B cell (primary cell): ENCODE measurements around the gene DPH6. TPM values are rescaled to one million over a fixed set of nuclear protein-coding genes. Genes with fewer than 3 reads are reported as not detected.

Source experiments
- ATAC-seq: fragments of 200-7000 bp; cut with Tn5 transposase; one replicate; pipeline ENCODE4 v1.10.0; 2021; ENCODE audit warnings: low read depth, mild to moderate bottlenecking, moderate number of reproducible peaks, moderate library complexity
- CTCF ChIA-PET: fragments of 350-600 bp; sonication (Branson Sonifier 250); formaldehyde crosslinking; loops from one replicate; lab custom pipeline; 2021; ENCODE audit warnings: antibody characterized with exemption, inconsistent platforms; lab: Charles Lee
- POLR2A ChIA-PET: fragments of 350-600 bp; sonication (Branson Sonifier 250); formaldehyde crosslinking; loops from one replicate; lab custom pipeline; 2021; ENCODE audit warnings: antibody characterized with exemption; lab: Charles Lee
- DNase-seq: peaks from one replicate; pipeline ENCODE4 v3.0.0; 2013
- H2AFZ ChIP-seq: 2 replicates; pipeline ENCODE4 v1.6.1; 2012; ENCODE audit warnings: mild to moderate bottlenecking, low read depth, low read length; ENCODE audit not compliant: insufficient read depth, poor library complexity, severe bottlenecking
- H3K27ac ChIP-seq, 2 donors: 1 replicate in 1 of 2; 2 replicates in 1 of 2; pipeline ENCODE4 v1.5.1; 2012 to 2013; ENCODE audit warnings: low read length in 2 of 2, mild to moderate bottlenecking in 2 of 2, moderate library complexity in 1 of 2
- H3K27me3 ChIP-seq, 4 experiments: fragments of 200-600 bp in 1 of 4; sonication (generic) in 1 of 4; replicated peaks in 1 of 4; 1 replicate in 2 of 4; 2 replicates in 2 of 4; pipeline versions ENCODE4 v1.6.1 to v1.7.0; 2013 to 2016; ENCODE audit warnings: low read length in 3 of 4, mild to moderate bottlenecking in 2 of 4, mixed read lengths in 1 of 4, moderate library complexity in 1 of 4; ENCODE audit not compliant: insufficient read depth in 4 of 4, control insufficient read depth in 3 of 4; ENCODE audit errors: control extremely low read depth in 1 of 4
- H3K36me3 ChIP-seq, 2 experiments: replicated peaks in 1 of 2; 1 replicate in 1 of 2; 2 replicates in 1 of 2; pipeline versions ENCODE4 v1.6.1 to v1.7.1; 2013; ENCODE audit warnings: low read length in 1 of 2; ENCODE audit not compliant: insufficient read depth in 2 of 2, control insufficient read depth in 1 of 2; ENCODE audit errors: control extremely low read depth in 1 of 2, extremely low read depth in 1 of 2
- H3K4me1 ChIP-seq, 2 donors: fragments of 200-600 bp in 1 of 2; sonication (generic) in 1 of 2; 1 replicate in 1 of 2; 2 replicates in 1 of 2; pipeline versions ENCODE4 v1.5.1 to v1.6.1; 2013 to 2017; ENCODE audit warnings: low read length in 2 of 2; ENCODE audit not compliant: control insufficient read depth in 2 of 2, insufficient read depth in 2 of 2
- H3K4me2 ChIP-seq: replicated peaks from 2 replicates; pipeline ENCODE3; 2012; ENCODE audit warnings: mild to moderate bottlenecking, low read depth, low read length; ENCODE audit not compliant: poor library complexity, severe bottlenecking
- H3K4me3 ChIP-seq, 5 experiments: fragments of 200-600 bp in 1 of 5; sonication (generic) in 1 of 5; 1 replicate in 3 of 5; 2 replicates in 2 of 5; pipeline versions ENCODE4 v1.5.1 to v1.7.0; 2011 to 2016; ENCODE audit warnings: low read length in 4 of 5, mild to moderate bottlenecking in 4 of 5, low read depth in 2 of 5, control low read depth in 1 of 5, moderate library complexity in 1 of 5; ENCODE audit not compliant: insufficient read depth in 1 of 5; ENCODE audit errors: control extremely low read depth in 1 of 5, extremely low read depth in 1 of 5
- H3K79me2 ChIP-seq: fragments of 200-600 bp; sonication (generic); one replicate; pipeline ENCODE4 v1.6.0; 2016; ENCODE audit warnings: low read length; ENCODE audit not compliant: control insufficient read depth, insufficient read depth
- H3K9ac ChIP-seq: fragments of 200-600 bp; sonication (generic); 2 replicates; pipeline ENCODE4 v1.6.1; 2017; ENCODE audit warnings: mild to moderate bottlenecking, low read length, moderate library complexity
- H3K9me3 ChIP-seq, 3 donors: one replicate each; pipeline versions ENCODE4 v1.6.1 to v1.7.1; 2013; ENCODE audit warnings: low read length in 2 of 3; ENCODE audit not compliant: control insufficient read depth in 2 of 3, insufficient read depth in 1 of 3; ENCODE audit errors: control extremely low read depth in 1 of 3
- H4K20me1 ChIP-seq: 2 replicates; pipeline ENCODE4 v1.6.0; 2012; ENCODE audit warnings: mild to moderate bottlenecking, low read length; ENCODE audit not compliant: insufficient read depth, control insufficient read depth, poor library complexity, severe bottlenecking
- H3K27ac Mint-ChIP-seq: one replicate; pipeline ENCODE4 v1.8.0; 2021; ENCODE audit warnings: mixed read lengths
- H3K27me3 Mint-ChIP-seq: one replicate; pipeline ENCODE4 v1.8.0; 2021; ENCODE audit warnings: mixed read lengths
- H3K4me1 Mint-ChIP-seq: one replicate; pipeline ENCODE4 v1.8.0; 2021; ENCODE audit warnings: mixed read lengths
- H3K4me3 Mint-ChIP-seq: one replicate; pipeline ENCODE4 v1.8.0; 2021; ENCODE audit warnings: mixed read lengths
- H3K9me3 Mint-ChIP-seq: one replicate; pipeline ENCODE4 v1.8.0; 2022; ENCODE audit warnings: mixed read lengths; ENCODE audit not compliant: insufficient read depth
- EZH2 ChIP-seq: IDR thresholded peaks from 2 replicates; pipeline ENCODE4 v1.6.1; 2012; ENCODE audit warnings: borderline replicate concordance, low read depth, mild to moderate bottlenecking, moderate library complexity, low read length; ENCODE audit not compliant: insufficient read depth, poor library complexity, severe bottlenecking
- WGBS: methylation state at CpG from one replicate; pipeline ENCODE4 v1.1.5; 2013; ENCODE audit warnings: missing lambda C conversion rate; ENCODE audit not compliant: insufficient coverage; 5-methylcytosine and 5-hydroxymethylcytosine counted together
- intact Hi-C: fragments of 100-400 bp; cut with micrococcal nuclease; formaldehyde crosslinking; loops from one replicate; pipeline ENCODE4 v1.10.0; 2022
- polyA plus RNA-seq: library from polyadenylated mRNA; depleted of rRNA; stranded (reverse); fragments of >200 nt; gene quantifications from 2 replicates; pipeline ENCODE4 v1.2.3, GENCODE V29; 2012
- total RNA-seq, 2 donors: library from RNA; stranded (reverse); fragments of 120-200 nt in 1 of 2; gene quantifications; 1 replicate in 1 of 2; 2 replicates in 1 of 2; pipeline versions ENCODE4 v1.2.3 to v1.2.4, GENCODE V29; 2013 to 2022
- TF ChIP-seq, protein P1 (sequence below): fragments of 200-600 bp; IDR thresholded peaks from one replicate; pipeline ENCODE4 v1.8.0; 2022; ENCODE audit warnings: antibody characterized with exemption, mild to moderate bottlenecking

Gene DPH6
- total and polyA plus RNA-seq, 2 donors (not counting 1 experiment from before 2014, with no cell fraction given): 5.4 to 13.3 TPM

DNA sequence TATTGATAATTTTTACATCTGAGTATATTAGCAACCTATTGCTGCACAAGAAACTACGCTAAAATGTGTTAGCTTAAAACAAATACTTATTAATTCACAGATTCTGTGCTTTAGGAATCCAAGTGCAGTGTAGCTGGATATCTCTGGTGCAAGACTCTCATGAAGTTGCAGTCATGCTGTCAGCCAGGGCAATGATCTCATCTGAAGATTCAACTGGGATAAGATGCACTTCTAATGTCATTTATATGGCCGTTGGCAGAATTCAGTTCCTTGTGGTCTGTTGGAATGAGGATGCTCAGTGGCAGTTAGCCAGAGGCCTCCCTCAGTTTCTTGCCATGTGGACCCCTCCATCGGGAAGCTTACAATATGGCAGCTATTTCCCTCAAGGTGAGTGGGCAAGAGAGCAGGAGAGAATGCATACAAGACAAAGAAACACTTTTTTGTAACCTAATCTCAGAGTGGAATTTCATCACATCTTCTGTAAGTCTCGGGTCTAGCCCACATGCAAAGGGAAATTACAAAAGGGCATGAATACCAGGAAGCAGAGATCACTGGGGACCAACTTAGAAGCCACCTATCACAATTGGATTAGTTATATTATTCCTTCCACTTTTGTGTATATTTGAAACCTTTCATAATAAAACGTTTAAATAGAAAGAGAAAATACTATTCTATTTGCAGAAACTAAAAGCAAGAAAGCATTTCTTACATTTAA is 61.6 kb downstream of the DPH6 start:
- Mint-ChIP-seq H3K27me3 (no peaks in the 10 kb centered on the region), H3K4me3 (no peak overlapping the region)
- no peak for ATAC-seq

DNA sequence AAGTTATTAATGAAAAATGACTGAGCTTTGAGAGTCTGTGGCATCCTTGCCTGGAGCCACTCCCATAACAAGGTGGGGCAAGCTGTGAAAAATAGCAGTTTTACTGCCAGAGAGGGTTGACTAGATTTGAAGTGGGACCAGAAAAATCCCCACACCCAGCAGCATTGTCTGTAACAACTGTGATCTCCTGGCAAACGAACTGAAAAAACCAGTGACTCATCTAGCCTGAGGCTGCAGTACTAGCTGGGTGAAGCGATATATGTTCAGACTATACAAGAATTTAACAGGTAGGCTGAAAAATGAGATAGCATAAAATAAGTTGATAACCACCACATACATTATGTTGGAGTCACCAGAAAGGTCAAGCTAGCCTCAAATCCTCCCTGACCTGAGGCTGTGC is 64.0 kb downstream of the DPH6 start:
- no peaks in the 10 kb centered on the region for H3K27me3 ChIP-seq
- H3K4me2 ChIP-seq: no peak overlapping the region
- H3K36me3 ChIP-seq: no peaks in the 10 kb centered on the region
- H3K27ac ChIP-seq: no peak overlapping the region
- H3K9ac ChIP-seq: no peak overlapping the region
- Mint-ChIP-seq H3K4me1 (no peaks in the 10 kb centered on the region), H3K9me3 (peaks cover 2% of the 10 kb centered on the region), H3K4me3 (no peak overlapping the region), H3K27me3 (no peaks in the 10 kb centered on the region), H3K27ac (no peak overlapping the region)
- H3K9me3 ChIP-seq: peaks cover 3 to 9% (median 5%) of the 10 kb centered on the region in 3 donors
- ChIA-PET POLR2A (no interaction called here), CTCF (no interaction called here)
- H3K4me3 ChIP-seq: no peak overlapping the region
- H3K4me1 ChIP-seq: no peaks in the 10 kb centered on the region
- no peak for ATAC-seq
- H3K79me2 ChIP-seq: no peaks in the 10 kb centered on the region
- no peak overlapping the region for H2AFZ ChIP-seq
- H4K20me1 ChIP-seq: no peaks in the 10 kb centered on the region
- WGBS: no CpG with 5 or more reads among the region's 2 CpGs
- DNase-seq: no peak
- TF ChIP-seq, protein P1, sequence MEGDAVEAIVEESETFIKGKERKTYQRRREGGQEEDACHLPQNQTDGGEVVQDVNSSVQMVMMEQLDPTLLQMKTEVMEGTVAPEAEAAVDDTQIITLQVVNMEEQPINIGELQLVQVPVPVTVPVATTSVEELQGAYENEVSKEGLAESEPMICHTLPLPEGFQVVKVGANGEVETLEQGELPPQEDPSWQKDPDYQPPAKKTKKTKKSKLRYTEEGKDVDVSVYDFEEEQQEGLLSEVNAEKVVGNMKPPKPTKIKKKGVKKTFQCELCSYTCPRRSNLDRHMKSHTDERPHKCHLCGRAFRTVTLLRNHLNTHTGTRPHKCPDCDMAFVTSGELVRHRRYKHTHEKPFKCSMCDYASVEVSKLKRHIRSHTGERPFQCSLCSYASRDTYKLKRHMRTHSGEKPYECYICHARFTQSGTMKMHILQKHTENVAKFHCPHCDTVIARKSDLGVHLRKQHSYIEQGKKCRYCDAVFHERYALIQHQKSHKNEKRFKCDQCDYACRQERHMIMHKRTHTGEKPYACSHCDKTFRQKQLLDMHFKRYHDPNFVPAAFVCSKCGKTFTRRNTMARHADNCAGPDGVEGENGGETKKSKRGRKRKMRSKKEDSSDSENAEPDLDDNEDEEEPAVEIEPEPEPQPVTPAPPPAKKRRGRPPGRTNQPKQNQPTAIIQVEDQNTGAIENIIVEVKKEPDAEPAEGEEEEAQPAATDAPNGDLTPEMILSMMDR: no peak
- no peak for TF ChIP-seq EZH2
- intact Hi-C loops: no loop called here

More for the DNA sequence above, 61.6 kb downstream of the DPH6 start:
- H3K9ac ChIP-seq: no peak overlapping the region
- no peaks in the 10 kb centered on the region for H4K20me1 ChIP-seq
- WGBS: 92% methylated on average over 2 of the region's 5 CpGs
- H3K9me3 ChIP-seq: peaks cover 5 to 15% (median 10%) of the 10 kb centered on the region in 3 donors
- no peak overlapping the region for H3K4me3 ChIP-seq
- intact Hi-C loops: no loop called here
- H2AFZ ChIP-seq: no peak overlapping the region
- Mint-ChIP-seq H3K27ac (no peak overlapping the region), H3K9me3 (peaks cover 9% of the 10 kb centered on the region), H3K4me1 (no peaks in the 10 kb centered on the region)
- POLR2A ChIA-PET: no interaction called here
- H3K79me2 ChIP-seq: no peaks in the 10 kb centered on the region
- CTCF ChIA-PET: no interaction called here
- no peaks in the 10 kb centered on the region for H3K36me3 ChIP-seq
- H3K4me1 ChIP-seq: no peaks in the 10 kb centered on the region
- H3K4me2 ChIP-seq: no peak overlapping the region
- no peaks in the 10 kb centered on the region for H3K27me3 ChIP-seq
- no peak for DNase-seq
- H3K27ac ChIP-seq: no peak overlapping the region
- TF ChIP-seq, protein P1: no peak
- TF ChIP-seq EZH2: no peak
